ENCODE measurements around the gene LILRA6. TPM values are rescaled to one million over a fixed set of nuclear protein-coding genes. Genes with fewer than 3 reads are reported as not detected.
"Not testable (repeated sequence)": the region's sequence is repeated elsewhere in the genome, so short reads cannot be mapped to it uniquely, and the experiment has no call there.

Gene LILRA6
- total RNA-seq, 1 experiment from 2014 or later = not detected

DNA sequence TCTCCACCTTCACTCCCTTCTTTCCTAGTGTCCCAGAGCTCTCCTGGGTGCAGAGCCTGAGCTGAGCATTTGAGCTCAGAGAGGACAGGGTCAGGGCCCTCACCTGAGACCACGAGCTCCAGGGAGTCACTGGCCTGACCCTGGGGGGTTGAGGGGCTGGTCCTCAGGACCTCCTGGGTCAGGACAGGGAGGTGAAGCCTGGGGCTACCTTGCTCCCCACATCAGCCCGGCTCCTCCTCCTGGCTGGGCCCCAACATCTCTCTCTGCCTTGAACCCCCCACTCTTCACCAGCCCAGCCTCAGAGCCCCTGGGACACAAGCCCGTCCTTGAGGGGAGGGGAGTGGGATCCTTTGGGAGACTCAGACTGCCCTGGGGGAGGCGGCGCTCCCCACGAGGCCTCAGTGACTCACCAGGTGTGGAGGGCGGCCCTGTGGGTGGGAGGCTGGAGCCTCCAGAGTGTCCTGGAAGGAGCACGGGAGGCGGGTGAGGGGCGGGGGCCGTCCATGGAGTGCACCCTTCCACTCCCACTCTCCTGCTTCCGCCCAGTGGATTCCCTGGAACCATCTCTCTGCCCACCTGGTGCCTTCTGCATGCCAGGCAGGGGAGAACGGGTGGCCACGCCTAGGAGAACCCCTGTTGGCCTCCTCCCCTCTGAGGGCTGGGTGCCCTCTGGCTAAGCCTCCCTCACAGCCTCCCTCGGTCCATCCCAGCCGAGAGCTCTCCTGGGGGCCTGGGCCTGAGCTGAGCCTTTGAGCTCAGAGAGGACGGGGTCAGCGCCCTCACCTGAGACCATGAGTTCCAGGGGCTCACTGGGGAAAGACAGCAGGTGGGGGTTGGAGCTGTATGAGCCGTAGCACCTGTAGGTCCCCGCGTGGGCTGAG, 2.9 kb downstream of the LILRA6 start:
- H3K9ac ChIP-seq (ENCODE audit: low read length); DNase-seq (ENCODE audit: low read depth, low spot score); H2AFZ ChIP-seq (ENCODE audit: low read depth, low read length, poor library complexity, severe bottlenecking); H3K9me2 ChIP-seq (ENCODE audit: insufficient read depth); H3K27ac ChIP-seq (ENCODE audit: low read depth, low read length); RAD21 ChIA-PET (ENCODE audit: low non-redundant PET in 1 of 2, low total read pairs in 2 of 2, uncharacterized antibody in 2 of 2, unreplicated experiment in 2 of 2); CTCF ChIA-PET; H3K4me1 ChIP-seq (ENCODE audit: control insufficient read depth in 1 of 2, insufficient read depth in 2 of 2, low read length in 2 of 2); H3K79me2 ChIP-seq (ENCODE audit: insufficient read depth, low read length); H3K4me3 ChIP-seq (replicated peaks in 1 of 2; ENCODE audit: low read depth in 1 of 2, low read length in 2 of 2); H3K36me3 ChIP-seq (ENCODE audit: control insufficient read depth in 1 of 2, insufficient read depth in 2 of 2, low read length in 2 of 2); POLR2A ChIA-PET; intact Hi-C loops (cut with micrococcal nuclease); H3K9me3 ChIP-seq (ENCODE audit: control insufficient read depth in 1 of 2, insufficient read depth in 1 of 2, low read depth in 1 of 2, low read length in 2 of 2); H3K4me2 ChIP-seq (ENCODE audit: low read length); BruUV-seq (replicated peaks); H4K20me1 ChIP-seq (ENCODE audit: insufficient read depth); H3K27me3 ChIP-seq (ENCODE audit: insufficient read depth, low read length): not testable (repeated sequence)
- ATAC-seq = peak; percentile 45

DNA sequence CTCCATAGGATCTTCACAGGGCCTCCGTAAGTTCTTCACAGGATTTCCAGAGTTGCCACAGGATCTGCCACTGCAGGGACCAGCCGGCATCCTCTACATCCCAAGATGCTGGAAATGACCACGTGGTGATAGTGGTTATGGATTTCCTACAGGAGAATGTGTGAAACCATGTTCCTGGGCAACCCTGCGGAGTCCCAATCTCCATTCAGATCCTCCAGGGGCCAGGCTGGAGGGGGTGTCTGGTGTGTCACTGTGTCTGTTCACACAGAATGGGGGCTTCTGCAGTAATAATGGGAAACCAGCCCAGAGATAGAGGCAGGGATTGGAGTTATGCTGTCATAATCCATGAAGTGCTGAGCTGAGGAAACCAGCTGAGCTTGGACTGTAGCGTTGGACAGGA, 8.6 kb downstream of the LILRA6 start:
- no peaks in the 10 kb centered on the region for H3K36me3 ChIP-seq (ENCODE audit: control insufficient read depth in 1 of 2, insufficient read depth in 2 of 2, low read length in 2 of 2)
- DNase-seq (ENCODE audit: low read depth, low spot score) = no peak
- intact Hi-C loops (cut with micrococcal nuclease) = loop anchor here (5.0 kb wide), 1 partner anchor 158 kb away; no protein-coding TSS in a partner anchor
- H3K9me3 ChIP-seq (ENCODE audit: control insufficient read depth in 1 of 2, insufficient read depth in 1 of 2, low read depth in 1 of 2, low read length in 2 of 2) = peaks cover 5 to 13% of the 10 kb centered on the region in 2 experiments; a peak in 3 of 4 replicates
- TF ChIP-seq EZH2phosphoT487 (IDR thresholded peaks at IDR 0.05; ENCODE audit: borderline replicate concordance) = no peak
- TF ChIP-seq POLR2A (IDR thresholded peaks at IDR 0.05; ENCODE audit: borderline replicate concordance, extremely low read depth, insufficient read depth, insufficient read length) = no peak
- TF ChIP-seq EGR1 (IDR thresholded peaks at IDR 0.05; ENCODE audit: low read depth) = no peak
- TF ChIP-seq TCF7L2 (IDR thresholded peaks at IDR 0.05; ENCODE audit: borderline replicate concordance, extremely low read depth, insufficient read depth, insufficient read length) = no peak
- TF ChIP-seq ZNF274 (IDR thresholded peaks at IDR 0.05; ENCODE audit: low read depth, low read length) = no peak
- no peak for TF ChIP-seq POLR2AphosphoS5 (IDR thresholded peaks at IDR 0.05; ENCODE audit: low read depth, low read length)
- no peak for TF ChIP-seq SP1 (IDR thresholded peaks at IDR 0.05; ENCODE audit: low read depth)
- TF ChIP-seq, protein P1, sequence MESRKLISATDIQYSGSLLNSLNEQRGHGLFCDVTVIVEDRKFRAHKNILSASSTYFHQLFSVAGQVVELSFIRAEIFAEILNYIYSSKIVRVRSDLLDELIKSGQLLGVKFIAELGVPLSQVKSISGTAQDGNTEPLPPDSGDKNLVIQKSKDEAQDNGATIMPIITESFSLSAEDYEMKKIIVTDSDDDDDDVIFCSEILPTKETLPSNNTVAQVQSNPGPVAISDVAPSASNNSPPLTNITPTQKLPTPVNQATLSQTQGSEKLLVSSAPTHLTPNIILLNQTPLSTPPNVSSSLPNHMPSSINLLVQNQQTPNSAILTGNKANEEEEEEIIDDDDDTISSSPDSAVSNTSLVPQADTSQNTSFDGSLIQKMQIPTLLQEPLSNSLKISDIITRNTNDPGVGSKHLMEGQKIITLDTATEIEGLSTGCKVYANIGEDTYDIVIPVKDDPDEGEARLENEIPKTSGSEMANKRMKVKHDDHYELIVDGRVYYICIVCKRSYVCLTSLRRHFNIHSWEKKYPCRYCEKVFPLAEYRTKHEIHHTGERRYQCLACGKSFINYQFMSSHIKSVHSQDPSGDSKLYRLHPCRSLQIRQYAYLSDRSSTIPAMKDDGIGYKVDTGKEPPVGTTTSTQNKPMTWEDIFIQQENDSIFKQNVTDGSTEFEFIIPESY (IDR thresholded peaks at IDR 0.05; ENCODE audit: extremely low read depth, insufficient replicate concordance, low read length) = no peak
- TF ChIP-seq RAD21 (IDR thresholded peaks at IDR 0.05; ENCODE audit: low read depth) = no peak
- TF ChIP-seq, protein P2, sequence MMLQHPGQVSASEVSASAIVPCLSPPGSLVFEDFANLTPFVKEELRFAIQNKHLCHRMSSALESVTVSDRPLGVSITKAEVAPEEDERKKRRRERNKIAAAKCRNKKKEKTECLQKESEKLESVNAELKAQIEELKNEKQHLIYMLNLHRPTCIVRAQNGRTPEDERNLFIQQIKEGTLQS (IDR thresholded peaks at IDR 0.05) = no peak
- no peak for TF ChIP-seq JUND (IDR thresholded peaks at IDR 0.05)
- no peaks in the 10 kb centered on the region for H3K9me2 ChIP-seq (ENCODE audit: insufficient read depth)
- no peak for ATAC-seq
- H3K4me1 ChIP-seq (ENCODE audit: control insufficient read depth in 1 of 2, insufficient read depth in 2 of 2, low read length in 2 of 2) = peaks cover 5 to 15% of the 10 kb centered on the region in 2 experiments; a peak in 3 of 4 replicates
- H3K9ac ChIP-seq (ENCODE audit: low read length) = no peak overlapping the region
- ChIA-PET RAD21 (ENCODE audit: low non-redundant PET in 1 of 2, low total read pairs in 2 of 2, uncharacterized antibody in 2 of 2, unreplicated experiment in 2 of 2) (no interaction called here), CTCF (no interaction called here), POLR2A (interaction anchor here (1.5 kb wide), 1 partner anchor 63 kb away, joined by 3 read pairs; no protein-coding TSS in a partner anchor)
- H3K27me3 ChIP-seq (ENCODE audit: insufficient read depth, low read length) = no peaks in the 10 kb centered on the region
- no peak overlapping the region for H3K4me2 ChIP-seq (ENCODE audit: low read length)
- no peaks in the 10 kb centered on the region for H3K79me2 ChIP-seq (ENCODE audit: insufficient read depth, low read length)
- no peak overlapping the region for H3K4me3 ChIP-seq (replicated peaks in 1 of 2; ENCODE audit: low read depth in 1 of 2, low read length in 2 of 2)
- H2AFZ ChIP-seq (ENCODE audit: low read depth, low read length, poor library complexity, severe bottlenecking) = no peak overlapping the region
- no TSS peak for BruUV-seq (replicated peaks)
- H4K20me1 ChIP-seq (ENCODE audit: insufficient read depth) = no peaks in the 10 kb centered on the region
- H3K27ac ChIP-seq (ENCODE audit: low read depth, low read length) = no peak overlapping the region

All from HCT116 (cell line).